HepG2 (cell line): ENCODE results near the gene SCUBE1. TPM values are rescaled to one million over a fixed set of nuclear protein-coding genes. Genes with fewer than 3 reads are reported as not detected.

ENCODE experiments used
- ATAC-seq: fragments of 200-7000 bp; cut with Tn5 transposase; 3 replicates; pipeline ENCODE4 v1.9.1; 2020; ENCODE audit warnings: mild to moderate bottlenecking, moderate library complexity
- BruUV-seq: library from RNA; stranded (reverse); fragments of 400-500 nt; replicated peaks from 2 replicates; lab custom pipeline; 2021; lab: Mats Ljungman, UMichigan
- CTCF ChIA-PET: fragments of 300-600 bp; formaldehyde crosslinking; extraction: SDS; loops from one replicate; lab custom pipeline; 2021; ENCODE audit warnings: low total read pairs, inconsistent platforms, low intra/inter-chr PET ratio; lab: Yijun Ruan, JAX
- POLR2A ChIA-PET: fragments of 350-600 bp; sonication (Branson Sonifier 250); formaldehyde crosslinking; loops from one replicate; lab custom pipeline; 2020; ENCODE audit warnings: antibody characterized with exemption, inconsistent platforms; lab: Yijun Ruan, JAX
- DNase-seq: peaks from one replicate; pipeline ENCODE4 v3.0.0-alpha.2; 2015; ENCODE audit warnings: low spot score
- FAIRE-seq: peaks from 3 replicates; lab custom pipeline; 2011; peaks lifted over from hg19 to GRCh38; lab: Jason Lieb, UNC
- H2AFZ ChIP-seq: one replicate; pipeline ENCODE4 v1.6.1; 2011; ENCODE audit warnings: low read length, inconsistent platforms
- H3K27ac ChIP-seq: fragments of 300-600 bp; 3 replicates; pipeline ENCODE4 v1.8.0; 2011; ENCODE audit warnings: mixed run types, mild to moderate bottlenecking, mixed read lengths, low read length, inconsistent platforms; ENCODE audit not compliant: insufficient read depth; ENCODE audit errors: extremely low read length
- H3K27me3 ChIP-seq, 2 experiments: fragments of 200-600 bp in 1 of 2; 2 replicates in 1 of 2; 3 replicates in 1 of 2; pipeline versions ENCODE4 v1.6.0 to v1.8.0; 2011; ENCODE audit warnings: low read length in 2 of 2, mild to moderate bottlenecking in 2 of 2, moderate library complexity in 2 of 2, inconsistent platforms in 1 of 2; ENCODE audit not compliant: insufficient read depth in 2 of 2, control insufficient read depth in 1 of 2
- H3K36me3 ChIP-seq, 2 experiments: fragments of 200-600 bp in 1 of 2; replicated peaks in 1 of 2; 2 replicates in 1 of 2; 3 replicates in 1 of 2; pipeline versions ENCODE4 v1.5.1 to v1.8.0; 2011; ENCODE audit warnings: low read length in 2 of 2, inconsistent platforms in 1 of 2; ENCODE audit not compliant: insufficient read depth in 2 of 2, control insufficient read depth in 1 of 2
- H3K4me1 ChIP-seq: 2 replicates; pipeline ENCODE4 v1.5.1; 2012; ENCODE audit warnings: low read length, inconsistent platforms; ENCODE audit not compliant: insufficient read depth
- H3K4me2 ChIP-seq: 2 replicates; pipeline ENCODE4 v1.6.0; 2011; ENCODE audit warnings: low read depth, low read length, inconsistent platforms
- H3K4me3 ChIP-seq, 3 experiments: fragments of 200-600 bp in 1 of 3; sonication (generic), shearing (Covaris generic) in 1 of 3; replicated peaks in 1 of 3; 2 replicates each; pipeline ENCODE4 v1.5.1; 2011 to 2016; ENCODE audit warnings: low read length in 3 of 3, inconsistent platforms in 2 of 3, low read depth in 2 of 3, mild to moderate bottlenecking in 2 of 3, control low read depth in 1 of 3, mixed read lengths in 1 of 3; ENCODE audit not compliant: insufficient read depth in 1 of 3
- H3K79me2 ChIP-seq: one replicate; pipeline ENCODE4 v1.6.1; 2011; ENCODE audit warnings: low read length, inconsistent platforms; ENCODE audit not compliant: insufficient read depth
- H3K9ac ChIP-seq: 2 replicates; pipeline ENCODE4 v1.6.0; 2011; ENCODE audit warnings: mild to moderate bottlenecking, low read depth, low read length, inconsistent platforms; ENCODE audit not compliant: insufficient read depth
- H3K9me3 ChIP-seq: 2 replicates; pipeline ENCODE4 v1.5.1; 2012; ENCODE audit warnings: mild to moderate bottlenecking, low read length
- H4K20me1 ChIP-seq: 2 replicates; pipeline ENCODE4 v1.6.0; 2011; ENCODE audit warnings: inconsistent platforms, mild to moderate bottlenecking, low read length, moderate library complexity; ENCODE audit not compliant: insufficient read depth
- DMTF1 ChIP-seq: sonication (generic); formaldehyde crosslinking; IDR thresholded peaks from 2 replicates; pipeline ENCODE4 v1.4.0; 2020; ENCODE audit warnings: mild to moderate bottlenecking, missing genetic modification reagents
- EED ChIP-seq: sonication (generic); formaldehyde crosslinking; IDR thresholded peaks from 2 replicates; pipeline ENCODE4 v1.5.0; 2020; ENCODE audit warnings: mild to moderate bottlenecking, missing genetic modification reagents
- HOXA3 ChIP-seq: sonication (generic); formaldehyde crosslinking; IDR thresholded peaks from 2 replicates; pipeline ENCODE4 v1.5.0; 2020; ENCODE audit warnings: missing genetic modification reagents
- MAX ChIP-seq: IDR thresholded peaks from 2 replicates; pipeline ENCODE4 v1.6.1; 2012; ENCODE audit warnings: inconsistent platforms
- MZF1 ChIP-seq: sonication (generic); formaldehyde crosslinking; IDR thresholded peaks from 2 replicates; pipeline ENCODE4 v1.8.1; 2023; ENCODE audit warnings: mild to moderate bottlenecking, missing genetic modification reagents, borderline replicate concordance
- PAX8 ChIP-seq: sonication (generic); formaldehyde crosslinking; IDR thresholded peaks from 2 replicates; pipeline ENCODE4 v1.8.0; 2022; ENCODE audit warnings: mild to moderate bottlenecking, missing genetic modification reagents, borderline replicate concordance
- PCBP2 ChIP-seq: fragments of 200-400 bp; formaldehyde crosslinking; optimal IDR thresholded peaks from 2 replicates; pipeline ENCODE3; 2018; ENCODE audit warnings: low read length, low read depth; ENCODE audit not compliant: poor library complexity, severe bottlenecking
- REXO4 ChIP-seq: sonication (generic); formaldehyde crosslinking; IDR thresholded peaks from 2 replicates; pipeline ENCODE4 v1.8.0; 2022; ENCODE audit warnings: missing genetic modification reagents, mild to moderate bottlenecking, borderline replicate concordance
- SALL1 ChIP-seq: sonication (generic); formaldehyde crosslinking; IDR thresholded peaks from 2 replicates; pipeline ENCODE4 v1.8.0; 2022; ENCODE audit warnings: mild to moderate bottlenecking, missing genetic modification reagents
- SMYD3 ChIP-seq: sonication (generic); formaldehyde crosslinking; IDR thresholded peaks from 2 replicates; pipeline ENCODE4 v1.8.1; 2023; ENCODE audit warnings: mild to moderate bottlenecking, missing genetic modification reagents
- TOE1 ChIP-seq: sonication (generic); formaldehyde crosslinking; IDR thresholded peaks from 2 replicates; pipeline ENCODE4 v1.4.0; 2020; ENCODE audit warnings: mild to moderate bottlenecking, missing genetic modification reagents
- TRIM24 ChIP-seq: sonication (generic); formaldehyde crosslinking; IDR thresholded peaks from 2 replicates; pipeline ENCODE4 v1.8.0; 2022; ENCODE audit warnings: mild to moderate bottlenecking, missing genetic modification reagents
- XBP1 ChIP-seq: sonication (generic); formaldehyde crosslinking; IDR thresholded peaks from 2 replicates; pipeline ENCODE4 v1.5.0; 2020; ENCODE audit warnings: missing genetic modification reagents
- ZBTB14 ChIP-seq: sonication (generic); formaldehyde crosslinking; IDR thresholded peaks from 2 replicates; pipeline ENCODE4 v1.4.0; 2020; ENCODE audit warnings: missing genetic modification reagents
- ZFP37 ChIP-seq: sonication (generic); formaldehyde crosslinking; IDR thresholded peaks from 2 replicates; pipeline ENCODE4 v1.4.0; 2020; ENCODE audit warnings: missing genetic modification reagents, borderline replicate concordance
- ZGPAT ChIP-seq: IDR thresholded peaks from 2 replicates; pipeline ENCODE4 v1.6.1; 2016; ENCODE audit warnings: mild to moderate bottlenecking
- ZNF382 ChIP-seq: sonication (generic); formaldehyde crosslinking; IDR thresholded peaks from 2 replicates; pipeline ENCODE4 v1.5.0; 2020; ENCODE audit warnings: missing genetic modification reagents, mild to moderate bottlenecking, borderline replicate concordance
- ZNF674 ChIP-seq: sonication (generic); formaldehyde crosslinking; IDR thresholded peaks from 2 replicates; pipeline ENCODE4 v1.5.0; 2020; ENCODE audit warnings: low read depth, mild to moderate bottlenecking, missing genetic modification reagents
- WGBS: methylation state at CpG from one replicate; pipeline ENCODE4 v1.1.6; 2017; ENCODE audit warnings: low lambda C conversion rate; 5-methylcytosine and 5-hydroxymethylcytosine counted together
- in situ Hi-C: cut with HindIII; loops from 2 replicates; pipeline ENCODE4 v1.10.0; 2017; ENCODE audit warnings: low pct_unique_long_range_greater_than_20kb; ENCODE audit not compliant: extremely low pct_ligation_motif_present
- intact Hi-C: fragments of 100-400 bp; cut with micrococcal nuclease; formaldehyde crosslinking; loops from one replicate; pipeline ENCODE4 v1.10.0; 2022; ENCODE audit not compliant: unreplicated experiment
- polyA plus RNA-seq, 8 experiments: library from polyadenylated mRNA; depleted of rRNA in 3 of 8; stranded (reverse) in 7 of 8; unstranded in 1 of 8; fragments of >200 nt; fragmentation: Illumina TruSeq in 4 of 8; extraction: Trizol in 4 of 8; gene quantifications; 2 replicates each; pipeline versions ENCODE4 v1.2.1 to v1.2.3, GENCODE V29; 2011 to 2016; ENCODE audit warnings: low read depth in 4 of 8, missing spikeins in 1 of 8, mixed read lengths in 1 of 8; ENCODE audit not compliant: insufficient read depth in 1 of 8
- total RNA-seq, 5 experiments: library from RNA; depleted of rRNA; stranded (reverse); fragments of >200 nt; fragmentation: Illumina TruSeq; extraction: Trizol; gene quantifications; 2 replicates each; pipeline ENCODE4 v1.2.3, GENCODE V29; 2016; ENCODE audit warnings: low read depth in 1 of 5

Gene SCUBE1
- total and polyA plus RNA-seq, 2 of the 13 experiments (the other 11 are each of a cell fraction or from before 2014, with no cell fraction given) = under 0.01 to 0.05 TPM

GRCh38 chr22:43257549-43257948 lies 85.6 kb downstream of the SCUBE1 start:
- H3K79me2 ChIP-seq = no peaks in the 10 kb centered on the region
- no peaks in the 10 kb centered on the region for H4K20me1 ChIP-seq
- ChIA-PET CTCF (no interaction called here), POLR2A (no interaction called here)
- in situ Hi-C loops (no loop called here), intact Hi-C loops (no loop called here)
- TF ChIP-seq PCBP2 (no peak), SALL1 (CRISPR knock-in tag) (no peak), ZNF674 (CRISPR knock-in tag) (no peak), TRIM24 (CRISPR knock-in tag) (no peak), PAX8 (CRISPR knock-in tag) (no peak), DMTF1 (CRISPR knock-in tag) (no peak), ZBTB14 (CRISPR knock-in tag) (no peak), HOXA3 (no peak), REXO4 (CRISPR knock-in tag) (no peak), EED (CRISPR knock-in tag) (no peak), ZFP37 (CRISPR knock-in tag) (no peak), SMYD3 (CRISPR knock-in tag) (no peak), XBP1 (CRISPR knock-in tag) (no peak), ZNF382 (CRISPR knock-in tag) (no peak), ZGPAT (CRISPR knock-in tag) (no peak), MZF1 (no peak), TOE1 (CRISPR knock-in tag) (no peak), MAX (no peak)
- FAIRE-seq = no peak
- no TSS peak for BruUV-seq
- ATAC-seq = no peak
- no peaks in the 10 kb centered on the region for H3K9me3 ChIP-seq
- 21% methylated on average over 5 of the region's 10 CpGs for WGBS
- H3K9ac ChIP-seq = no peak overlapping the region
- H3K4me3 ChIP-seq = no peak overlapping the region
- H3K4me2 ChIP-seq = no peak overlapping the region
- peaks cover 5% of the 10 kb centered on the region for H3K4me1 ChIP-seq
- H3K27ac ChIP-seq = no peak overlapping the region
- H3K27me3 ChIP-seq = peaks cover 14 to 91% of the 10 kb centered on the region in 2 experiments
- DNase-seq = no peak
- no peak overlapping the region for H2AFZ ChIP-seq
- no peaks in the 10 kb centered on the region for H3K36me3 ChIP-seq
